Astrocyte of the spinal cord (primary cell): ENCODE data around the gene CTBP1.
A peak's percentile ranks its signal among the peaks of the same experiment; 100 is the strongest.

ENCODE experiments used
- DNase-seq: peaks from one replicate; pipeline ENCODE4 v3.0.0; 2011; ENCODE audit warnings: low read depth, low spot score
- H3K4me3 ChIP-seq: 2 replicates; pipeline ENCODE4 v1.5.1; 2011; ENCODE audit warnings: low read depth, mild to moderate bottlenecking, low read length, moderate library complexity
- in situ Hi-C: cut with HindIII; loops from 2 replicates; pipeline ENCODE4 v1.10.0; 2017; ENCODE audit warnings: low sequenced_read_pairs
- TF ChIP-seq, protein P1 (sequence below): IDR thresholded peaks from 2 replicates; pipeline ENCODE4 v1.5.1; 2012; ENCODE audit warnings: low read depth, mild to moderate bottlenecking, low read length, inconsistent platforms

CTBP1 gene

DNA sequence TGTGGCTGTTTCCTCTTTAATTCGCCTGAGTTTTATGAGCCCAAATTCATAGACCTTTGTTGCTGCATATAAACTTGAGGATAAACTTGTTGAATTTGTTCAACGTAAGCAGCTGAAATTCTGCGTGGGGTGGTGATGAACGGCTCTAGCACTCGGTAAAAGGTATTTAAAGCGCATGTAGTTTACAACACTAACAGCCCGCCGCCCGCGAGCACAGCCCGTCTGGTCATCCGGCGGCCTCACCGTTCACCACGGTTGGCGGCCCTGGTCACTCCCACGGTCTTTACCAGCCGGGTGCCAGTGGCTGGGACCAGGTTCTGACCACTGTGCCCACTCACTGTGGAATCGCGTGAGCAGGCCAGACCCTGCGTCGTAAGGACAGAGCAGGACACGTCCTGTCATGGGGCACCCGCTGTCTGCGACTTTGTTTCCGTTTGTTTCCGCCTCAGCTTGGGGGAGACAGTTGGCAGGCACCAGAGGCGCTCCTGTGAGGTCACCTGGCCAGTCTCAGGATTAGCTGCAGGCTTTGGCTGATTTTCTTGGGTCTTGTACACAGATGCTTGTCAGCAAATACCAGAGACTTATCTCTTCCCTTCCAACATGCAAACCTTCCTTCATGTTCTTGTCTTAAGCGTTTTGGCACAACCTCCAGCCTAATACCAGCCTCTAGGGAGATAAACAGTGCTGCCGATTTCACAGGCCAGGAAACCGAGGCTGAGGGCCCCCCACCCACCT lies 39.8 kb downstream of the CTBP1 start:
- in situ Hi-C loops, result no loop called here
- DNase-seq, result no peak

DNA sequence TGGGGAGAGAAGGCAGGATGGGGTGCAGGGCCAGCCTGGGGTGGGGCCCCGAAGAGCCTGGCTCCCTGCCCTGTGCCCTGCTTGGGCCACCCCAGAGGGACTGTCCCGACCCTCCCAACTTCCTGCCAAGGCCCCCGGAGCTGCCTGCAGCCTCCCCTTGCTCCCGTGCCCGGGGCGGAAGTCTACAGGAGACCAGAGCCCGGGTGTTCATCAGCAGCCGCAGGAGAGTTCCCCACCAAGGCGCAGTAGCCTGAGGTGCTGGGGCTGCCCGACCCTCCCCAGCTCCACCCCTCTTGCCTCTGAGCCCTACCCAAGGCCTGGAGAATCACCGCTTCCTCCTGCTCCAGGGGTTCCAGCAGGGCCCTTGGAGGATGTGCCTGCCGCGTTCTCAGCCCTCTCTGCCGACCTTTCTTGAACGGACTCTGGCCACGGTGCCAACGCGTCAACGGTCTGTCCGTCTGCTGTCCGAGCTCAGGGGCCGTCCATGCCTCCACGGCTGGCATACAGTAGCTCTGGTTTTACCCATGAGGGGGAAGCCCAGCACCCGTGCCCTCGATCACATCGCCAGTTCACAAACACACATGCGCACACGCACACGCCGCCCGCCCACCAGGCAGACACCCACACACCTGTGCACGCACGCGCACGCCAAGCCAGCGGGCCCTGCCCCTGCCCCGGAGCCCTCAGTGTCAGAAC lies 40.5 kb downstream of the CTBP1 start:
- no peak for DNase-seq
- TF ChIP-seq, protein P1, sequence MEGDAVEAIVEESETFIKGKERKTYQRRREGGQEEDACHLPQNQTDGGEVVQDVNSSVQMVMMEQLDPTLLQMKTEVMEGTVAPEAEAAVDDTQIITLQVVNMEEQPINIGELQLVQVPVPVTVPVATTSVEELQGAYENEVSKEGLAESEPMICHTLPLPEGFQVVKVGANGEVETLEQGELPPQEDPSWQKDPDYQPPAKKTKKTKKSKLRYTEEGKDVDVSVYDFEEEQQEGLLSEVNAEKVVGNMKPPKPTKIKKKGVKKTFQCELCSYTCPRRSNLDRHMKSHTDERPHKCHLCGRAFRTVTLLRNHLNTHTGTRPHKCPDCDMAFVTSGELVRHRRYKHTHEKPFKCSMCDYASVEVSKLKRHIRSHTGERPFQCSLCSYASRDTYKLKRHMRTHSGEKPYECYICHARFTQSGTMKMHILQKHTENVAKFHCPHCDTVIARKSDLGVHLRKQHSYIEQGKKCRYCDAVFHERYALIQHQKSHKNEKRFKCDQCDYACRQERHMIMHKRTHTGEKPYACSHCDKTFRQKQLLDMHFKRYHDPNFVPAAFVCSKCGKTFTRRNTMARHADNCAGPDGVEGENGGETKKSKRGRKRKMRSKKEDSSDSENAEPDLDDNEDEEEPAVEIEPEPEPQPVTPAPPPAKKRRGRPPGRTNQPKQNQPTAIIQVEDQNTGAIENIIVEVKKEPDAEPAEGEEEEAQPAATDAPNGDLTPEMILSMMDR, result no peak
- H3K4me3 ChIP-seq, result no peak overlapping the region
- in situ Hi-C loops, result no loop called here

More for the DNA sequence above, 39.8 kb downstream of the CTBP1 start:
- no peak overlapping the region for H3K4me3 ChIP-seq
- TF ChIP-seq, protein P1, result no peak

DNA sequence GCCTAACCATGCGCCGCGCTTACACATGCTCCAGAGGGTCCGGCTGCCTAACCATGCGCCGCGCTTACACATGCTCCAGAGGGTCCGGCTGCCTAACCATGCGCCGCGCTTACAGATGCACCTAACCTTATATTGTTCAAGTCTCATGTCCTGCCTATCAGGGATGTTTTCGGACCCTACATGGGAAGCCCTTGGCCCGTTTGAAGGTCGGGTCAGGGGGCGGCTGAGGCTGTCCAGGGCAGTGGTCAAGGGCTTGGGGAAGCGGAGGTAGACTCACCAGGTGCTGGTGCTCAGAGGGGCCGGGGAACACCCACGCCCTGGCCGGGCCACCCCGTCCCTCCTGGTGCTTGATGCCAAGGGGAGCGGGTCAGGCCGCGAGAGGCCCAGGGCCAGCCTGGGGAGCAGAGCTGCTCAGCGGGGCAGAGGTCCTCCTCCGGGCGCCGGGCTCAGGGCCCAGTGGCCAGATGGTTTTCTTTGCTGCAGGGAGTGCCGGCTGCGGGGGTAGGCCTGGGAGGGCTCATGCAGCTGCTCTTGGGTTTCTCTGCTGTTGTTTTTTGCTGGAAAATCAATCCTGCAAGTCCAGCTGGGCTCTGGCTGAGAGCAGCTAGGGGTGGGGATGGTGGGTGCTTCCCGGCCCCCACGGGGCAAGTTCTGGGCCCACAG lies 41.2 kb downstream of the CTBP1 start:
- peak; percentile 61 for DNase-seq
- in situ Hi-C loops, result no loop called here
- TF ChIP-seq, protein P1, result no peak
- no peak overlapping the region for H3K4me3 ChIP-seq

DNA sequence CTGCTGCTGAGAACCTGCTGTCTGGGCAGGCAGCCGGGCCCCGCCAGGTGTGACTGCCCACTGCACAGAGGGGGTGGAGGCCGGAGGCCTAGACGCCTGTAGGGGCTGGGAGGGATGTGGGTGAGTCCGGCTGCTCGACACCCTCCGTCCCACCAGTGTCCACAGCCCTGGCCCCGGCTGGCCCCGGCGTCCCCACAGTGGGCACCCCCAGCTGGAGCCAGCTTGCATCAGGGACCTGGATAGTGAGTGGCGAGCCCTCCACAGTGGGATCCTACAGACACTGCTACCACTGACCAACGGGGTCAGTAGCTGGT lies 41.8 kb downstream of the CTBP1 start:
- no peak overlapping the region for H3K4me3 ChIP-seq
- TF ChIP-seq, protein P1, result no peak
- DNase-seq, result no peak
- in situ Hi-C loops, result no loop called here

DNA sequence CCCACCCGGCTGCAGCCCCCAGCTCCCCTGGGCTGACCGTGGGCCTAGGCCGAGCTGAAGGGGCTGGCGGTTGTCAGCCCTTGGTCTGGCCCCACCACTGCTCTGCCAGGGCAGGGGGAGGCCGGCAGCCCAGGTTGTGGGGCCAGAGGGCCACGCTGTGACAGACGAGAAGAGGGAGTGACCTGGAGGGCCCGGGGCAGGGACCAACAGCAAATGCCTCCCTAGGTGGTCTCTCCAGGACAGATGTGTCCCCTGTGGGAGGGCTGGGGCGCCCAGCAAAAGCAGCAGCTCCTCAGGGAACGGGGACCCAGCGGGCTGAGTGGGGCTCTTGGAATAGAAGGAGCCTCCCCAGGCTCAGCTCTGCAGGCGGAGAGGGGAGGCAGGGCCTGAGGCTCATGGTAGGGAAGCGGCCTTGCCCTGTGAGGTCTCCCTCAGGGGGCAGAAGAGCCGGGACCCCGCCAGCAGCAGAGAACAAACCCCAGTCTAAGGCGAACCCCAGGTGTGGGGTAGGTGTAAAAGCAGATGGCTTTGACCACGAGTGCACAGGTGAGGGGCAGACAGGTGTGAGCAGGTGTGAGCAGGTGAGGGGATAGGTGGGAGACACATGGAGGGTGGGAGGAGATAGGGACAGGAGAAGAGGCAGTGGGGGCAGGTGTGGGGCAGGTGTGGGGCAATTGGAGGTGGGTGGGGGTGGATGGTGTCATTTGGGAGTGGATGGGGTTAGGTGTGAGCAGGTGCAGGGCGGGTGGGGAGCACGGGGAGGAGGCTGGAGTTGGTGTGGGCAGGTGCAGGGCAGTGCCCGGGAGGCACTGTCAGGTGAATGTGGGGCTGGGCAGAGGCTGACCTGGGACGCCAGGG lies 42.4 kb downstream of the CTBP1 start:
- TF ChIP-seq, protein P1, result no peak
- in situ Hi-C loops, result no loop called here
- DNase-seq, result no peak

DNA sequence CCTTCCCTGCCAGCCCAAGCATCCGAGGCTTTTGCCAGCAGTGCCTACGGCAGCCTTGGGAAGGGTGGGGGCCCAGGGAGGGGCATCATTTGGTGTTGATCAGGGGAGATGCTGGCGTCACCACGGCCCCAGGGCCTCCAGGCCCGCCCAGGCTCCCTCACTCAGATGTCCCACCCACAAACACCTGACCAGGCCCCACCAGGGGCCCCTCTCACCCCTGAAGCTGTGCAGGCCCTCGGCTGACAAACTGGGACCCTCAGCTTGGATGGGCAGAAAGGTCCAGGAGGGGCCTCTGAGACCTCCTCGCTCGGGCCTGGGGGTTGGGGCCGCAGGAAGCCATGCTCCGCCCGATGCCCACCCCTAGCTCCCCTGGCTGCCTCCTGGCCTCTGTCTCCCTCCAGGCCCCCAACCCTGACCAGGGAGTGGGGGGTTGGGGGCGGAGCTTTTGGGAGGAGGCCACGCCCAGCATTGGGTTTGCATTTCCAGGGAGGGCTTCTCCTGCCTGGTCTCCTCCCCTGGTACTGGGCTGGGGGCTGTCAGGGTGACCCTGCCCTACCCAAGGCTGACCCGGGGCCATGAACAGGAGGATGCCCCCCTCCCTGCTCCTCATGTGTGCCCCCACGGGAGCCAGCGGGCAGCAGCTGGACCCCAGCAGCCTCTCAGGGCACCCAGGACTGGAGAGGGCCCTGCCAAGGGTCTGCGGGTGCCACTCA lies 43.2 kb downstream of the CTBP1 start:
- in situ Hi-C loops, result no loop called here
- no peak overlapping the region for H3K4me3 ChIP-seq
- TF ChIP-seq, protein P1, result no peak
- DNase-seq, result no peak

More for the DNA sequence above, 42.4 kb downstream of the CTBP1 start:
- no peak overlapping the region for H3K4me3 ChIP-seq
